ENCODE data around the gene POLG2. TPM values are rescaled to one million over a fixed set of nuclear protein-coding genes. Genes with fewer than 3 reads are reported as not detected.

Gene POLG2
- total RNA-seq (10 to 100 TPM; 14.8 to 17.8 TPM), polyA plus RNA-seq (1 to 10 TPM; 5.4 to 8.0 TPM)
- long read RNA-seq, donor 1, transcript POLG2-201 (8 exons, 1,564 nt), result major isoform, 6 of 9 reads
- long read RNA-seq, donor 1, partial matches to known transcripts, result 0 of 9 reads
- long read RNA-seq, donor 1, other reads (novel, unspliced or antisense), result 0 of 9 reads
- long read RNA-seq, donor 2, partial matches to known transcripts, result 0 of 3 reads
- long read RNA-seq, donor 2, other reads (novel, unspliced or antisense), result 0 of 3 reads
- long read RNA-seq, donor 3, partial matches to known transcripts, result 0 of 2 reads
- long read RNA-seq, donor 3, other reads (novel, unspliced or antisense), result 0 of 2 reads
- long read RNA-seq, donor 4, partial matches to known transcripts, result 7 of 7 reads
- long read RNA-seq, donor 4, other reads (novel, unspliced or antisense), result 0 of 7 reads
- long read RNA-seq, donor 5, partial matches to known transcripts, result 0 of 4 reads
- long read RNA-seq, donor 5, other reads (novel, unspliced or antisense), result 0 of 4 reads

DNA sequence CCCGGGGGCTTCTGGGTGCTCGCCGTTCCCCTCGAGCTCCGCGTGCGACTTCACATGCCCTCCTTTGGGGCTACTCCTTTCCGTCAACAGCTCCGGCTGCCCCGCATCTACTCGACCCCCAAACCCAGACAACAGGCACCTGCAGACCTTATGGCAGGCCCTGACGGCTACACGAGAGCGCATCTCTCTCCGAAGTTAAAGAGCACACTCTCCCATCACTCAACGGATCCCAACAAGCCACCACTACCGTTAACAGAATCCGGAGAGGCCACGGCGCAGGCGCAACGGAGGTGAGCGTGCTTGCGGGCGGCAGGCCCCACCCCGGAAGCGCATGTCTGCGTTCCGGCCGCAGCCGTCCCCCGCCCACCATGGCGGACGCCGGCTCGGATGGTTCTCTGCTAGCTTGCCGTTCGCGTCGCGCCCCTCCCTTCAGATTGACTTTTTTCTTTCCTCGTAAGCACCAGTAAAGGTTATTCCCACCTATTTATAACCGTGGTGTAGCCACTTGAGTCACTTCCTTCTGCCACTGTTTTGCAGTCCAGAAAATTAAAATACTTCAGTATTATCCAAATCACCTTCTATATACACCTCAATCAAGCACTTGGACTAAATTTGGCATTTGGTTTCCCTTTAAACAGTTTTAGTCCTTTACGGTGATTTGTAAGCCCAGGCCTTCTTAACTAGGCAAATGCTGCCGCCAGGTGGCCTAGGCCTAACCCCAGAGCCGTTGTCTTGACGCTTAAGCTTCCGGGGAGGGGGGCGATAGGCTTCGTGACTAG lies at the start of gene POLG2:
POLG2 (minus strand) TSS at position 269 of the 779 bp plus-strand sequence; CDS start at position 183, 86 bp downstream.
- WGBS, 2 donors, result 0 to 1% methylated on average over 50 of the region's 50 CpGs
- Histone ChIP-seq H3K4me3 (peak within 1 kb of the TSS; percentile 60), H3K27ac (ENCODE audit: low read depth in 1 of 2, low read length in 1 of 2) (peak within 1 kb of the TSS; percentile 73 to 77), H3K36me3 (ENCODE audit: control insufficient read depth in 4 of 4, insufficient read depth in 4 of 4, low read length in 4 of 4) (peaks cover 18 to 52% (median 30%) of the 10 kb centered on the region in 4 donors), H3K9ac (ENCODE audit: insufficient read depth in 1 of 2, low read length in 2 of 2) (peak within 1 kb of the TSS; percentile 41 to 94), H3K4me1 (ENCODE audit: control insufficient read depth in 5 of 5, insufficient read depth in 5 of 5, low read length in 5 of 5) (peaks cover 0 to 23% (median 3%) of the 10 kb centered on the region in 5 donors), H3K9me3 (ENCODE audit: control insufficient read depth in 4 of 4, insufficient read depth in 3 of 4, low read length in 3 of 4) (no peaks in the 10 kb centered on the region), H3K27me3 (ENCODE audit: control insufficient read depth in 3 of 3, insufficient read depth in 3 of 3, low read length in 2 of 3) (no peaks in the 10 kb centered on the region)
- TF ChIP-seq, protein P1, sequence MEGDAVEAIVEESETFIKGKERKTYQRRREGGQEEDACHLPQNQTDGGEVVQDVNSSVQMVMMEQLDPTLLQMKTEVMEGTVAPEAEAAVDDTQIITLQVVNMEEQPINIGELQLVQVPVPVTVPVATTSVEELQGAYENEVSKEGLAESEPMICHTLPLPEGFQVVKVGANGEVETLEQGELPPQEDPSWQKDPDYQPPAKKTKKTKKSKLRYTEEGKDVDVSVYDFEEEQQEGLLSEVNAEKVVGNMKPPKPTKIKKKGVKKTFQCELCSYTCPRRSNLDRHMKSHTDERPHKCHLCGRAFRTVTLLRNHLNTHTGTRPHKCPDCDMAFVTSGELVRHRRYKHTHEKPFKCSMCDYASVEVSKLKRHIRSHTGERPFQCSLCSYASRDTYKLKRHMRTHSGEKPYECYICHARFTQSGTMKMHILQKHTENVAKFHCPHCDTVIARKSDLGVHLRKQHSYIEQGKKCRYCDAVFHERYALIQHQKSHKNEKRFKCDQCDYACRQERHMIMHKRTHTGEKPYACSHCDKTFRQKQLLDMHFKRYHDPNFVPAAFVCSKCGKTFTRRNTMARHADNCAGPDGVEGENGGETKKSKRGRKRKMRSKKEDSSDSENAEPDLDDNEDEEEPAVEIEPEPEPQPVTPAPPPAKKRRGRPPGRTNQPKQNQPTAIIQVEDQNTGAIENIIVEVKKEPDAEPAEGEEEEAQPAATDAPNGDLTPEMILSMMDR (IDR thresholded peaks at IDR 0.05; ENCODE audit: control extremely low read depth, extremely low read depth), result peak; percentile 32
- peak; percentile 95 for ATAC-seq (ENCODE audit: insufficient read depth, low FRiP score)
- DNase-seq, result peak; percentile 93 to 94 (median 93)

DNA sequence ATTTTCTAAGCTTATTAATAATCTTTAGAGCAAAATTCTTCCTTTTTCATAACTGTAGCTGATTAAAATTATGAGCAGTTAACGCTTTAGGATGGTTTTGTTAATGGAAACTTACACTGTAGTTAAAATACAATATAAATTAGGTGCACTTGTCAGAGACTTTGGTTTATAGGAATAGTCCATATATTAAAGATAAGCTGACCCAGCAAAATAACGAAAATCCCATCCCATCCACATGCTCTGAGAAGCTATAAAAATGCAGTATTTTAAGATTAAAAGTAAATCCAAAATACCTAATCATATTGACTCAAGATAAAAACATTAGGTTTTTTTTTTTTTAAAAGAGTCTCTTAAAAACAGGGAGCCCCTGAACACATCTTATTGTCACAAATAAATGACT lies 47.9 kb upstream of the POLG2 start:
- Histone ChIP-seq H3K27ac (ENCODE audit: low read depth in 1 of 2, low read length in 1 of 2) (no peak overlapping the region), H3K9ac (ENCODE audit: insufficient read depth in 1 of 2, low read length in 2 of 2) (no peak overlapping the region), H3K4me1 (ENCODE audit: control insufficient read depth in 5 of 5, insufficient read depth in 5 of 5, low read length in 5 of 5) (no peaks in the 10 kb centered on the region), H3K27me3 (ENCODE audit: control insufficient read depth in 3 of 3, insufficient read depth in 3 of 3, low read length in 2 of 3) (no peaks in the 10 kb centered on the region), H3K4me3 (no peak overlapping the region), H3K9me3 (ENCODE audit: control insufficient read depth in 4 of 4, insufficient read depth in 3 of 4, low read length in 3 of 4) (no peaks in the 10 kb centered on the region), H3K36me3 (ENCODE audit: control insufficient read depth in 4 of 4, insufficient read depth in 4 of 4, low read length in 4 of 4) (peaks cover 21 to 40% (median 29%) of the 10 kb centered on the region in 4 donors)
- ATAC-seq (ENCODE audit: insufficient read depth, low FRiP score) (no peak), DNase-seq (no peak)
- TF ChIP-seq, protein P1 (IDR thresholded peaks at IDR 0.05; ENCODE audit: control extremely low read depth, extremely low read depth), result no peak
- WGBS, 2 donors, result 98 to 99% methylated on average over 2 of the region's 2 CpGs

DNA sequence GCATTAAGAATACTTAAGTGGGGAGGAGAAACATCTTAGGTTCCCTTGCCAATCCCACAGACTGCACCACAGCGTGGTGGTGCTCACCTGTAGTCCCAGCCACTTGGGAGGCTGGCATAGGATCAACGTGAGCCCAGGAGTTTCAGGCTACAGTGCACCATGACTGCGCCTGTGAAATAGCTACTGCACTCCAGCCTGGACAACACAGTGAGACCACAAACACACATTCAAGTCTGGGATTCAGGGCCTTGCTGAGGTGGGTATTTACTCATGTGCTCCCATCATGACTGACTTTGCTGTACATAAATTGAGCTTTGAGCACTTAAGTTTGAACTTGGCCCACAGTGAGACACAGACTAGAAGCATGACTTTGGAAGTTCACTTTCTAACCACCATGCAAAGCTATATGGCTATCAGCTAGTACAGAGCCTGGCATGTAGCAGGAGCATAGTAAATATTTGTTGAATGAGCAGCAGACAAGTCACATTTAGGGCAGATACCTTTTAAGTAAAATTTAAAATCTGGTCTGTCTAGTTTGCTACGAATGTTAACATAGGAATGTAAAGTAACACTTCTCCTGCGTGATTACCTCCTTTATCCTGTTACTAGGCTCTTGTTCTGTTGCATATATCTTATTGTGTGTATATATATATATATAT lies 43.4 kb upstream of the POLG2 start:
- Histone ChIP-seq H3K27me3 (ENCODE audit: control insufficient read depth in 3 of 3, insufficient read depth in 3 of 3, low read length in 2 of 3) (no peaks in the 10 kb centered on the region), H3K9ac (ENCODE audit: insufficient read depth in 1 of 2, low read length in 2 of 2) (no peak overlapping the region), H3K36me3 (ENCODE audit: control insufficient read depth in 4 of 4, insufficient read depth in 4 of 4, low read length in 4 of 4) (peaks cover 20 to 39% (median 34%) of the 10 kb centered on the region in 4 donors), H3K4me1 (ENCODE audit: control insufficient read depth in 5 of 5, insufficient read depth in 5 of 5, low read length in 5 of 5) (peaks cover 0 to 10% (median 0%) of the 10 kb centered on the region in 5 donors), H3K4me3 (no peak overlapping the region), H3K9me3 (ENCODE audit: control insufficient read depth in 4 of 4, insufficient read depth in 3 of 4, low read length in 3 of 4) (no peaks in the 10 kb centered on the region), H3K27ac (ENCODE audit: low read depth in 1 of 2, low read length in 1 of 2) (no peak overlapping the region)
- TF ChIP-seq, protein P1 (IDR thresholded peaks at IDR 0.05; ENCODE audit: control extremely low read depth, extremely low read depth), result no peak
- ATAC-seq (ENCODE audit: insufficient read depth, low FRiP score) (no peak), DNase-seq (no peak)
- 89% methylated on average over 5 of the region's 5 CpGs for WGBS, 2 donors
